Suprapubic skin (tissue), 4 donors: ENCODE data around the gene SUMF1. TPM values are rescaled to one million over a fixed set of nuclear protein-coding genes. Genes with fewer than 3 reads are reported as not detected.

Experiments
- DNase-seq, 2 donors: peaks; one replicate each; pipeline ENCODE4 v3.0.0-alpha.2; 2019; ENCODE audit warnings: low spot score in 2 of 2
- H3K27ac ChIP-seq: fragments of 200-600 bp; sonication (generic); one replicate; pipeline ENCODE4 v1.5.1; 2019
- H3K27me3 ChIP-seq: fragments of 200-600 bp; sonication (generic); one replicate; pipeline ENCODE4 v1.5.1; 2019
- H3K36me3 ChIP-seq: fragments of 200-600 bp; sonication (generic); one replicate; pipeline ENCODE4 v1.5.1; 2019
- H3K4me1 ChIP-seq: fragments of 200-600 bp; sonication (generic); one replicate; pipeline ENCODE4 v1.5.1; 2019
- H3K4me3 ChIP-seq: fragments of 200-600 bp; sonication (generic); one replicate; pipeline ENCODE4 v1.5.1; 2019; ENCODE audit warnings: mild to moderate bottlenecking
- H3K9me3 ChIP-seq: fragments of 200-600 bp; sonication (generic); one replicate; pipeline ENCODE4 v1.5.1; 2019
- EP300 ChIP-seq: sonication (generic); formaldehyde crosslinking; IDR thresholded peaks from one replicate; pipeline ENCODE4 v1.6.1; 2017; ENCODE audit warnings: antibody characterized with exemption
- POLR2A ChIP-seq, 2 donors: fragments of 450-650 bp; IDR thresholded peaks; one replicate each; pipeline ENCODE4 v1.6.1; 2017; ENCODE audit warnings: antibody characterized with exemption in 2 of 2, mild to moderate bottlenecking in 2 of 2, moderate library complexity in 2 of 2
- POLR2AphosphoS5 ChIP-seq, 3 donors: sonication (generic); formaldehyde crosslinking; IDR thresholded peaks; one replicate each; pipeline ENCODE4 v1.6.1; 2017; ENCODE audit warnings: antibody characterized with exemption in 3 of 3
- WGBS: methylation state at CpG from one replicate; pipeline ENCODE4 v1.1.5; 2018; 5-methylcytosine and 5-hydroxymethylcytosine counted together
- total RNA-seq, 4 donors: library from RNA; depleted of rRNA; stranded (reverse); fragments of >200 nt; gene quantifications; one replicate each; pipeline ENCODE4 v1.1.0, GENCODE V29; 2016
- TF ChIP-seq, protein P1 (sequence below), 2 donors: fragments of 200-600 bp in 1 of 2; fragments of 450-650 bp in 1 of 2; sonication (generic) in 1 of 2; IDR thresholded peaks; one replicate each; pipeline ENCODE4 v1.5.1; 2016 to 2019; ENCODE audit warnings: antibody characterized with exemption in 2 of 2, mild to moderate bottlenecking in 1 of 2, moderate library complexity in 1 of 2

Gene SUMF1
- total RNA-seq, 4 donors from 2014 or later: 38.9 to 47.3 (median 42.3) TPM

DNA sequence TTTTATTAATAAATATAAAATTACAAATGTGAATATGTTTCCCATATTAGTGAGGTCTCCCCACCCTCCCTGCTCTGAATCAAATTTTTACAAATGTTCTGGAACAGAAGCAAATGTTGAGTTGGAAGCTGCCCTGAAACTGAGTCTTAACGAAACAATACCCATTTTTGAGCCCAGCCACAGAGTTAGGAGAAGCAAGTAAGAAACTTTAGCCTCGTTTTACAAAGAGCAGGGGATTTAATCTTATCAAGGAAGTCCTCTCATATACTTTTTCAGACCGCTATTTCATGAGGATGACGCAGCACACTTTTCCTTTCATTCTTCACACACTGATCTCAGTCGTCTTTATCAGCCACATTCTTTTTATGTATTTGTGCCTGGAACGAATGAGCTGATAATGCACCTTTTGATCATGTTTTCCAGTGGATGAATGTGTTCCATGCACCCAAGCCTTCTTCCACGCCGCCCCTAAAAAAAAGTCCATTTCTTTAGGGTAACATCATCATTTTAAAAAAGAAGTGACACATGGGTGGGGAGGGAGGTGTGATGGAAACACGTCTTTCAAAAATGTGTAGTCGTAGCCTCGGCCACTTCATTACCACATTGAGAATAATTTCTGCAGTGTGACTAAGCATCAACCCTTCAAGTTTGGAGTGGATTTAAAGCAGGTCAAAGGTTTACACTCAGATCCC is 115.8 kb downstream of the SUMF1 start:
- no peak for DNase-seq
- TF ChIP-seq EP300 (no peak), POLR2A (IDR thresholded peaks at IDR 0.05) (no peak), POLR2AphosphoS5 (IDR thresholded peaks at IDR 0.05) (no peak)
- TF ChIP-seq, protein P1, sequence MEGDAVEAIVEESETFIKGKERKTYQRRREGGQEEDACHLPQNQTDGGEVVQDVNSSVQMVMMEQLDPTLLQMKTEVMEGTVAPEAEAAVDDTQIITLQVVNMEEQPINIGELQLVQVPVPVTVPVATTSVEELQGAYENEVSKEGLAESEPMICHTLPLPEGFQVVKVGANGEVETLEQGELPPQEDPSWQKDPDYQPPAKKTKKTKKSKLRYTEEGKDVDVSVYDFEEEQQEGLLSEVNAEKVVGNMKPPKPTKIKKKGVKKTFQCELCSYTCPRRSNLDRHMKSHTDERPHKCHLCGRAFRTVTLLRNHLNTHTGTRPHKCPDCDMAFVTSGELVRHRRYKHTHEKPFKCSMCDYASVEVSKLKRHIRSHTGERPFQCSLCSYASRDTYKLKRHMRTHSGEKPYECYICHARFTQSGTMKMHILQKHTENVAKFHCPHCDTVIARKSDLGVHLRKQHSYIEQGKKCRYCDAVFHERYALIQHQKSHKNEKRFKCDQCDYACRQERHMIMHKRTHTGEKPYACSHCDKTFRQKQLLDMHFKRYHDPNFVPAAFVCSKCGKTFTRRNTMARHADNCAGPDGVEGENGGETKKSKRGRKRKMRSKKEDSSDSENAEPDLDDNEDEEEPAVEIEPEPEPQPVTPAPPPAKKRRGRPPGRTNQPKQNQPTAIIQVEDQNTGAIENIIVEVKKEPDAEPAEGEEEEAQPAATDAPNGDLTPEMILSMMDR (IDR thresholded peaks at IDR 0.05): no peak
- peak overlapping the region; percentile 30 for H3K4me3 ChIP-seq

DNA sequence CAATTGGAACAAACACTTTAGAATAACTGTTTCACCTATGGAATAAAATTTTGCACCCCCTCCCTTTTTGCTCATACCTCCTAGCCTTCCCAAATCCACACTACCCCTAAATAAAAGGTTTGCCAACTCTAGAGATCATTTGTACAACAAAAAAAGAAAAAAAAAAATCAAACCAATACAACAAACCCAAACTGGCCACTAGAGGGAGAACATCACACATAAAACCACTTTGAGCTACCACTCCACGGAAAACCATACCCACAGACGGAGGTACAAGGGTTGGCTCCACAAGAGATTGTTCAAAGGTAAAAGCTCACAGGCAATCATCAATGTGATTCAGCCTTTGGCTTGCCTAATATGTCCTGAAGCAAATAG is 116.3 kb downstream of the SUMF1 start:
- Histone ChIP-seq H3K27me3 (no peaks in the 10 kb centered on the region), H3K27ac (peak overlapping the region; percentile 71), H3K36me3 (no peaks in the 10 kb centered on the region), H3K4me3 (peak overlapping the region; percentile 30), H3K4me1 (peaks cover 7% of the 10 kb centered on the region), H3K9me3 (no peaks in the 10 kb centered on the region)
- TF ChIP-seq, protein P1 (IDR thresholded peaks at IDR 0.05): peak; percentile 56 to 80
- no peak for TF ChIP-seq POLR2AphosphoS5 (IDR thresholded peaks at IDR 0.05)
- TF ChIP-seq POLR2A (IDR thresholded peaks at IDR 0.05): no peak
- no peak for DNase-seq
- WGBS: 0% methylated on average over 2 of the region's 2 CpGs

More for the DNA sequence above, 115.8 kb downstream of the SUMF1 start:
- no peaks in the 10 kb centered on the region for H3K9me3 ChIP-seq
- whole genome bisulfite sequencing: 53% methylated on average over 11 of the region's 11 CpGs
- peaks cover 7% of the 10 kb centered on the region for H3K4me1 ChIP-seq
- no peaks in the 10 kb centered on the region for H3K36me3 ChIP-seq
- no peaks in the 10 kb centered on the region for H3K27me3 ChIP-seq
- H3K27ac ChIP-seq: peak overlapping the region; percentile 71

GRCh38 chr3:4343258-4343657 is 123.8 kb downstream of the SUMF1 start:
- H3K36me3 ChIP-seq: no peaks in the 10 kb centered on the region
- H3K4me3 ChIP-seq: no peak overlapping the region
- no peak overlapping the region for H3K27ac ChIP-seq
- 70% methylated on average over 1 of the region's 1 CpG for WGBS
- no peaks in the 10 kb centered on the region for H3K9me3 ChIP-seq
- no peak for DNase-seq
- no peaks in the 10 kb centered on the region for H3K27me3 ChIP-seq
- H3K4me1 ChIP-seq: peaks cover 16% of the 10 kb centered on the region
- TF ChIP-seq, protein P1 (IDR thresholded peaks at IDR 0.05): no peak
- TF ChIP-seq POLR2AphosphoS5 (IDR thresholded peaks at IDR 0.05): no peak
- TF ChIP-seq EP300: no peak
- no peak for TF ChIP-seq POLR2A (IDR thresholded peaks at IDR 0.05)

DNA sequence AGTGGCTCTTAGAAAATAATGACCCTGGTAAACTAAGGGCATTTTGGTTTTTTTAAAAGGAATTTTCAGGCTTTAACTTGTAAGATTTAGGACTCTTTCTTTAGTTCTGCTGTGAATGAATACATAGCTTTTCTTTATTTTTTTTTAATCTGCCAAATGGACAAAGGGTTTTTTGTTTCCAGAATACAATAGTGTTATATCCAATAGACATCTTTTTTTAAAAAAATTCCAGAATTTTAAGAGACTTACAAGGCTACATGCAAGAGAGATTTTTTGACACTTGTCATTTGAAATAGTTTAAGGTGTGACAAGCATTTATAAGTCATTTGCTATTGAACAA is 125.8 kb downstream of the SUMF1 start:
- no peaks in the 10 kb centered on the region for H3K36me3 ChIP-seq

More for the DNA sequence above, 125.8 kb downstream of the SUMF1 start:
- peaks cover 16% of the 10 kb centered on the region for H3K4me1 ChIP-seq
- no peak overlapping the region for H3K27ac ChIP-seq
- TF ChIP-seq POLR2A (IDR thresholded peaks at IDR 0.05): no peak
- no peak for TF ChIP-seq EP300
- TF ChIP-seq, protein P1 (IDR thresholded peaks at IDR 0.05): no peak
- no peak for TF ChIP-seq POLR2AphosphoS5 (IDR thresholded peaks at IDR 0.05)
- no peaks in the 10 kb centered on the region for H3K27me3 ChIP-seq
- no peak overlapping the region for H3K4me3 ChIP-seq
- H3K9me3 ChIP-seq: no peaks in the 10 kb centered on the region
- DNase-seq: no peak
